HFFc6 (cell line): ENCODE data around the gene ARFGAP1. TPM values are rescaled to one million over a fixed set of nuclear protein-coding genes. Genes with fewer than 3 reads are reported as not detected.
"Not testable (repeated sequence)": the region's sequence is repeated elsewhere in the genome, so short reads cannot be mapped to it uniquely, and the experiment has no call there.

Source experiments
- DNase-seq: peaks from one replicate; pipeline ENCODE4 v3.0.0-alpha.2; 2018
- H3K27ac Mint-ChIP-seq: 2 replicates; pipeline ENCODE4 v1.8.0; 2020; ENCODE audit warnings: mild to moderate bottlenecking, mixed read lengths
- H3K27me3 Mint-ChIP-seq: 2 replicates; pipeline ENCODE4 v1.8.0; 2021; ENCODE audit warnings: mild to moderate bottlenecking, moderate library complexity, mixed read lengths; ENCODE audit not compliant: insufficient read depth
- H3K36me3 Mint-ChIP-seq: 2 replicates; pipeline ENCODE4 v1.8.0; 2021; ENCODE audit warnings: low read depth, mixed read lengths
- H3K4me1 Mint-ChIP-seq: 2 replicates; pipeline ENCODE4 v1.8.0; 2020; ENCODE audit warnings: low read depth, mixed read lengths
- H3K4me3 Mint-ChIP-seq: 2 replicates; pipeline ENCODE4 v1.8.0; 2020; ENCODE audit warnings: mild to moderate bottlenecking, moderate library complexity, mixed read lengths
- H3K9me3 Mint-ChIP-seq: 2 replicates; pipeline ENCODE4 v1.8.0; 2020; ENCODE audit warnings: mild to moderate bottlenecking, mixed read lengths
- total RNA-seq, 6 experiments: library from RNA; stranded (reverse); fragmentation: NEBNext Ultra II Directional; extraction: Animal tissue kit (Norgen Biotek cat#: 25700); gene quantifications; 2 replicates in 1 of 6; 3 replicates in 5 of 6; pipeline ENCODE4 v1.2.3, GENCODE V29; 2021
- TF ChIP-seq, protein P1 (sequence below): fragments of 200-600 bp; sonication (generic); IDR thresholded peaks from 2 replicates; pipeline ENCODE4 v1.5.0; 2021; ENCODE audit warnings: antibody characterized with exemption, mild to moderate bottlenecking

The ARFGAP1 gene
- total RNA-seq, 6 experiments from 2014 or later, result 106 to 123 (median 112) TPM

DNA sequence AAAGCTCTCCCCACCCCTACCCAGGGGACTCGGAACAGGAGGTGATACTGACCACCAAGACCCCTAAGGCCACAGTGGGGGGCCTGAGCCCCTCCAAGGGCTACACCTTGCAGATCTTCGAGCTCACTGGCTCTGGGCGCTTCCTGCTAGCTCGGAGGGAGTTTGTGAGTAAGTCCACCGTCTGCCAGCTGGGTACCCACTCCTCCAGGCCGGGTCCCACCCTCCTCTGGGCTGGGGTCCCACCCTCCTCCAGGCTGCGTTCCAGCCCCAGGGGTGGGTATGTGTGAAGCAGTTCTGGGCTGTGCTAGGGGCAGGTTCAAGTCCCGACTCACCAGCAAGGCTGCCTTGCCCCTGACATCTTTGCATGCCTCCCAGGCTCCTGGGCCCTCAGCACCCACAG is 32.8 kb downstream of the ARFGAP1 start:
- Mint-ChIP-seq H3K36me3 (no peaks in the 10 kb centered on the region), H3K4me3 (no peak overlapping the region), H3K9me3 (no peaks in the 10 kb centered on the region; the same call in 1 of the 2 replicates), H3K4me1 (no peaks in the 10 kb centered on the region), H3K27me3 (peaks cover 15% of the 10 kb centered on the region), H3K27ac (no peak overlapping the region)
- DNase-seq, result no peak
- TF ChIP-seq, protein P1, sequence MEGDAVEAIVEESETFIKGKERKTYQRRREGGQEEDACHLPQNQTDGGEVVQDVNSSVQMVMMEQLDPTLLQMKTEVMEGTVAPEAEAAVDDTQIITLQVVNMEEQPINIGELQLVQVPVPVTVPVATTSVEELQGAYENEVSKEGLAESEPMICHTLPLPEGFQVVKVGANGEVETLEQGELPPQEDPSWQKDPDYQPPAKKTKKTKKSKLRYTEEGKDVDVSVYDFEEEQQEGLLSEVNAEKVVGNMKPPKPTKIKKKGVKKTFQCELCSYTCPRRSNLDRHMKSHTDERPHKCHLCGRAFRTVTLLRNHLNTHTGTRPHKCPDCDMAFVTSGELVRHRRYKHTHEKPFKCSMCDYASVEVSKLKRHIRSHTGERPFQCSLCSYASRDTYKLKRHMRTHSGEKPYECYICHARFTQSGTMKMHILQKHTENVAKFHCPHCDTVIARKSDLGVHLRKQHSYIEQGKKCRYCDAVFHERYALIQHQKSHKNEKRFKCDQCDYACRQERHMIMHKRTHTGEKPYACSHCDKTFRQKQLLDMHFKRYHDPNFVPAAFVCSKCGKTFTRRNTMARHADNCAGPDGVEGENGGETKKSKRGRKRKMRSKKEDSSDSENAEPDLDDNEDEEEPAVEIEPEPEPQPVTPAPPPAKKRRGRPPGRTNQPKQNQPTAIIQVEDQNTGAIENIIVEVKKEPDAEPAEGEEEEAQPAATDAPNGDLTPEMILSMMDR, result no peak

DNA sequence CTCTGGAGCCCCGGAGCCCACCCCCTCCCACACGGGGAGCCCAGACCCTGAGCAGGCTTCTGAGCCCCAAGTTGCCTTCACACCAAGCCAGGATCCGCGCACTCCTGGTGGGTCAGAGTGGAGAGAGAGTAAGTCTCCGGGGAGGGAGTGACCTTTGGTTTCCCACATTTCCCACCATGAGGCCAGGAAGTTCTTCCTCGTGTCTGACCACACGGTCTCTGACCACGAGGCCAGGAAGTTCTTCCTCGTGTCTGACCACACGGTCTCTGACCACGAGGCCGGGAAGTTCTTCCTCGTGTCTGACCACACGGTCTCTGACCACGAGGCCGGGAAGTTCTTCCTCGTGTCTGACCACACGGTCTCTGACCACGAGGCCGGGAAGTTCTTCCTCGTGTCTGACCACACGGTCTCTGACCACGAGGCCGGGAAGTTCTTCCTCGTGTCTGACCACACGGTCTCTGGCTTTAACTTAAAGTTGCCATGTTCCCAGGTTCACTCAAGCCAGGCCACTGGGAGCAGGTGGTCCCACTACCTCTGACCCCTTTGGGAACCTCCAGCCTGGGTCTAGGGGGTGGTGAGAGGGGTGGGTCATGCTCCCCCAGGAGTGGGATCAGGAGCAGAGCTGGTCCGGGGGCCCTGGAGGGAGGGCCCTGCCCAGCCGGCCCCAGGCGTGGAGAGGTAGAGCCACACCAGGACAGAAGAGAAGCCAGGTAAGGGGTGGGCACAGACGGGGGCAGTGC is 33.5 kb downstream of the ARFGAP1 start:
- not testable (repeated sequence) for H3K4me3 Mint-ChIP-seq, H3K36me3 Mint-ChIP-seq, DNase-seq, H3K27ac Mint-ChIP-seq, H3K9me3 Mint-ChIP-seq, H3K4me1 Mint-ChIP-seq
- H3K27me3 Mint-ChIP-seq, result peaks cover 13% of the 10 kb centered on the region

- no peaks in the 10 kb centered on the region for H3K36me3 Mint-ChIP-seq
- no peaks in the 10 kb centered on the region for H3K4me1 Mint-ChIP-seq
- peaks cover 13% of the 10 kb centered on the region for H3K27me3 Mint-ChIP-seq
- H3K9me3 Mint-ChIP-seq, result no peaks in the 10 kb centered on the region; the same call in 1 of the 2 replicates
- no peak overlapping the region for H3K4me3 Mint-ChIP-seq
- no peak for DNase-seq
- TF ChIP-seq, protein P1, result no peak
- H3K27ac Mint-ChIP-seq, result no peak overlapping the region
These were observed 34.3 kb downstream of the ARFGAP1 start for GRCh38 chr20:63306673-63307537.

GRCh38 chr20:63307538-63308217 is 35.1 kb downstream of the ARFGAP1 start:
- Mint-ChIP-seq H3K27ac (no peak overlapping the region), H3K9me3 (no peaks in the 10 kb centered on the region), H3K36me3 (no peaks in the 10 kb centered on the region), H3K4me3 (no peak overlapping the region), H3K27me3 (peaks cover 10% of the 10 kb centered on the region), H3K4me1 (no peaks in the 10 kb centered on the region)
- DNase-seq, result no peak
- TF ChIP-seq, protein P1, result no peak

DNA sequence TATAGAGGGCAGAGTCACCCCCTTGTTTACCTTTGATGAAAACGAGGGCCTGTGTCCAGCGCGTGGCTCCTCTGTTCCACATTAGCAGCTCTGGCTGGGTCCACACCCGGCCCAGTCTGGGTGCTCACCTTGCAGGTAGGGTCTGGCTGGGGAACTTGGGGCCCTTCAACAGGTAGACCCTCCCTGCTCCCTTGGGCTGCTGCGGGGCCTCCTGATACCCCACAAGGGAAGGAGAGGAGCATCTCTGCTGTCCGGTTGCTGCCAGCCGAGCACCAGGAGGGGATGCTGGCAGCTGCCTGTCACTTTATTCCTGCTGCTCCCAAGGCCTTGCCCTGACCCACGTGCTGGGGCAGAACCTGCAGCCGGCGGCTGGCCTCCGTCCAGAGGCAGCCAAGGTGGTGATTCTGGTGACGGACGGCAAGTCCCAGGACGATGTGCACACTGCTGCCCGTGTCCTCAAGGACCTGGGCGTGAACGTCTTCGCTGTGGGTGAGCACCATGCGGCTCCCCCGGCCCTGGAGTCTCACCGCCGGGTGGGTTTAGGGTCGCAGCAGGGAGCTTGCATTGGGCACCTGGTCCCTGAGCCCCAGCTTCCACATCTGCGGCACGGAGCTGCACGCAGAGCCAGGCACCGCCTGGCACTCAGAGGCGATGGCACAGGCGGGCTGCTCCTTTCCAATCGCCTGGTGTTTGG is 35.8 kb downstream of the ARFGAP1 start:
- DNase-seq, result no peak
- H3K4me3 Mint-ChIP-seq, result no peak overlapping the region
- H3K4me1 Mint-ChIP-seq, result no peaks in the 10 kb centered on the region
- H3K9me3 Mint-ChIP-seq, result no peaks in the 10 kb centered on the region
- no peak overlapping the region for H3K27ac Mint-ChIP-seq
- H3K27me3 Mint-ChIP-seq, result peaks cover 6% of the 10 kb centered on the region
- no peaks in the 10 kb centered on the region for H3K36me3 Mint-ChIP-seq
- TF ChIP-seq, protein P1, result no peak
